Liver (tissue), 3 donors: Measurements from ENCODE around the gene CELA1.

Experiments used
- EGR1 ChIP-seq, 2 donors: IDR thresholded peaks; 2 replicates each; pipeline ENCODE4 v1.6.1; 2016 to 2018; ENCODE audit warnings: antibody characterized with exemption in 2 of 2, low read depth in 2 of 2
- SP1 ChIP-seq: IDR thresholded peaks from 2 replicates; pipeline ENCODE4 v1.6.1; 2018; ENCODE audit warnings: antibody characterized with exemption, mild to moderate bottlenecking
- TF ChIP-seq, protein P1 (sequence below): IDR thresholded peaks from 2 replicates; pipeline ENCODE4 v1.6.1; 2016; ENCODE audit warnings: antibody characterized with exemption
- TF ChIP-seq, protein P2 (sequence below): fragments of 150-350 bp; IDR thresholded peaks from 2 replicates; pipeline ENCODE4 v1.5.1; 2017; ENCODE audit warnings: improper control_type of control experiment, low read depth, low read length; ENCODE audit not compliant: missing input control
- TF ChIP-seq, protein P3 (sequence below): IDR thresholded peaks from 2 replicates; pipeline ENCODE4 v1.6.1; 2016; ENCODE audit warnings: antibody characterized with exemption, mild to moderate bottlenecking
- donor health status: healthy.
- donor health status: healthy.

DNA sequence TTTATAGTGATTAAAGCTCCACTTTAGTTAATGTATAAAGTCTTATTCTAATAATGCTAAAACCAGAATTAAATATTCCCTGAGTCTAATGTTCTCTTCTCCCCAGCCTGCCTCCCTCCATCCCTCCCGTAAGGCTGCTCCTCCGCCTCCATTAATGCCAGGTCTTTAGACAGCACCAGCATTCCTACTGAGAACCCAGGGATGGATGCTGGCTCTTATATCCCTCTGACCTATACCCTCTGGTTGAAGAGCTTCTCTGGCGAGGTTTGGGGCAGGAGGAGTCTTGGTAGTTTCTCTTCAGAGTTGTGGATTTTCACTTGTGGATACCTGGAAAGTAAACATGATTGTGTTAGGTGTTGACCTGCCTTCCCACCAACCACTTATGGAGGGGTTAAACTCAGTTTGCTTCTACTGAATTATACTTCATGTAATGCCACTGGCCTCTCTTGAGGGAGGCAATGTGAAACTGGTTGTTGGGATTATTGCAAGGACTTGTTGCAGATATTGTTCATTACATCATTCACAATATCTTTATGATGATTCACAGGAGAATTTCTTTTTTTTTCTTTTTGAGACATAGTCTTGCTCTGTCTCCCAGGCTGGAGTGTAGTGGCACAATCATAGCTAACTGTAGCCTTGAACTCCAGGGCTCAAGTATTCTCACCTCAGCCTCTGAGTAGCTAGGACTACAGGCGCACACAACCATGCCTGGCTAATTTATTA, 65.1 kb downstream of the CELA1 start:
- TF ChIP-seq EGR1 (IDR thresholded peaks at IDR 0.05; ENCODE audit: low read depth in 2 of 2) = no peak
- TF ChIP-seq, protein P1, sequence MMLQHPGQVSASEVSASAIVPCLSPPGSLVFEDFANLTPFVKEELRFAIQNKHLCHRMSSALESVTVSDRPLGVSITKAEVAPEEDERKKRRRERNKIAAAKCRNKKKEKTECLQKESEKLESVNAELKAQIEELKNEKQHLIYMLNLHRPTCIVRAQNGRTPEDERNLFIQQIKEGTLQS = no peak
- TF ChIP-seq, protein P2, sequence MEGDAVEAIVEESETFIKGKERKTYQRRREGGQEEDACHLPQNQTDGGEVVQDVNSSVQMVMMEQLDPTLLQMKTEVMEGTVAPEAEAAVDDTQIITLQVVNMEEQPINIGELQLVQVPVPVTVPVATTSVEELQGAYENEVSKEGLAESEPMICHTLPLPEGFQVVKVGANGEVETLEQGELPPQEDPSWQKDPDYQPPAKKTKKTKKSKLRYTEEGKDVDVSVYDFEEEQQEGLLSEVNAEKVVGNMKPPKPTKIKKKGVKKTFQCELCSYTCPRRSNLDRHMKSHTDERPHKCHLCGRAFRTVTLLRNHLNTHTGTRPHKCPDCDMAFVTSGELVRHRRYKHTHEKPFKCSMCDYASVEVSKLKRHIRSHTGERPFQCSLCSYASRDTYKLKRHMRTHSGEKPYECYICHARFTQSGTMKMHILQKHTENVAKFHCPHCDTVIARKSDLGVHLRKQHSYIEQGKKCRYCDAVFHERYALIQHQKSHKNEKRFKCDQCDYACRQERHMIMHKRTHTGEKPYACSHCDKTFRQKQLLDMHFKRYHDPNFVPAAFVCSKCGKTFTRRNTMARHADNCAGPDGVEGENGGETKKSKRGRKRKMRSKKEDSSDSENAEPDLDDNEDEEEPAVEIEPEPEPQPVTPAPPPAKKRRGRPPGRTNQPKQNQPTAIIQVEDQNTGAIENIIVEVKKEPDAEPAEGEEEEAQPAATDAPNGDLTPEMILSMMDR = no peak
- TF ChIP-seq, protein P3, sequence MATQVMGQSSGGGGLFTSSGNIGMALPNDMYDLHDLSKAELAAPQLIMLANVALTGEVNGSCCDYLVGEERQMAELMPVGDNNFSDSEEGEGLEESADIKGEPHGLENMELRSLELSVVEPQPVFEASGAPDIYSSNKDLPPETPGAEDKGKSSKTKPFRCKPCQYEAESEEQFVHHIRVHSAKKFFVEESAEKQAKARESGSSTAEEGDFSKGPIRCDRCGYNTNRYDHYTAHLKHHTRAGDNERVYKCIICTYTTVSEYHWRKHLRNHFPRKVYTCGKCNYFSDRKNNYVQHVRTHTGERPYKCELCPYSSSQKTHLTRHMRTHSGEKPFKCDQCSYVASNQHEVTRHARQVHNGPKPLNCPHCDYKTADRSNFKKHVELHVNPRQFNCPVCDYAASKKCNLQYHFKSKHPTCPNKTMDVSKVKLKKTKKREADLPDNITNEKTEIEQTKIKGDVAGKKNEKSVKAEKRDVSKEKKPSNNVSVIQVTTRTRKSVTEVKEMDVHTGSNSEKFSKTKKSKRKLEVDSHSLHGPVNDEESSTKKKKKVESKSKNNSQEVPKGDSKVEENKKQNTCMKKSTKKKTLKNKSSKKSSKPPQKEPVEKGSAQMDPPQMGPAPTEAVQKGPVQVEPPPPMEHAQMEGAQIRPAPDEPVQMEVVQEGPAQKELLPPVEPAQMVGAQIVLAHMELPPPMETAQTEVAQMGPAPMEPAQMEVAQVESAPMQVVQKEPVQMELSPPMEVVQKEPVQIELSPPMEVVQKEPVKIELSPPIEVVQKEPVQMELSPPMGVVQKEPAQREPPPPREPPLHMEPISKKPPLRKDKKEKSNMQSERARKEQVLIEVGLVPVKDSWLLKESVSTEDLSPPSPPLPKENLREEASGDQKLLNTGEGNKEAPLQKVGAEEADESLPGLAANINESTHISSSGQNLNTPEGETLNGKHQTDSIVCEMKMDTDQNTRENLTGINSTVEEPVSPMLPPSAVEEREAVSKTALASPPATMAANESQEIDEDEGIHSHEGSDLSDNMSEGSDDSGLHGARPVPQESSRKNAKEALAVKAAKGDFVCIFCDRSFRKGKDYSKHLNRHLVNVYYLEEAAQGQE = no peak
- TF ChIP-seq SP1 = no peak
